ENCODE measurements around the gene MAML3. TPM values are rescaled to one million over a fixed set of nuclear protein-coding genes. Genes with fewer than 3 reads are reported as not detected.

MAML3 gene
- total RNA-seq, 2 experiments from 2014 or later: 2.5 to 2.9 TPM

- Mint-ChIP-seq H3K36me3 (ENCODE audit: low read depth) (no peaks in the 10 kb centered on the region), H3K4me3 (no peak overlapping the region), H3K4me1 (ENCODE audit: low read depth) (no peaks in the 10 kb centered on the region), H3K27me3 (no peaks in the 10 kb centered on the region), H3K27ac (no peak overlapping the region), H3K9me3 (no peaks in the 10 kb centered on the region)
- no peak for ATAC-seq (ENCODE audit: poor library complexity)
- ChIA-PET POLR2A (no interaction called here), CTCF (no interaction called here)
- Histone ChIP-seq H3K9me3 (ENCODE audit: control insufficient read depth in 1 of 2, insufficient read depth in 1 of 2, low read length in 2 of 2) (no peaks in the 10 kb centered on the region), H3K36me3 (ENCODE audit: insufficient read depth, low read length) (no peaks in the 10 kb centered on the region), H3K4me1 (ENCODE audit: insufficient read depth, low read length) (no peaks in the 10 kb centered on the region), H3K27ac (ENCODE audit: low read depth in 1 of 2, low read length in 2 of 2) (no peak overlapping the region), H3K27me3 (ENCODE audit: control insufficient read depth in 1 of 2, insufficient read depth in 2 of 2, low read length in 2 of 2) (no peaks in the 10 kb centered on the region), H3K4me3 (ENCODE audit: low read length) (no peak overlapping the region)
- intact Hi-C loops (cut with DNase I, micrococcal nuclease): no loop called here
- no peak for TF ChIP-seq CTCF (IDR thresholded peaks at IDR 0.05)
- DNase-seq: no peak
Measured at GRCh38 chr4:139920486-139921002, 233.4 kb downstream of the MAML3 start.

- no peaks in the 10 kb centered on the region for H3K9me3 Mint-ChIP-seq
- H3K27me3 Mint-ChIP-seq: no peaks in the 10 kb centered on the region
- H3K4me3 ChIP-seq (ENCODE audit: low read length): no peak overlapping the region
- no peak overlapping the region for H3K27ac Mint-ChIP-seq
- H3K9me3 ChIP-seq (ENCODE audit: control insufficient read depth in 1 of 2, insufficient read depth in 1 of 2, low read length in 2 of 2): no peaks in the 10 kb centered on the region
- no peak for TF ChIP-seq CTCF (IDR thresholded peaks at IDR 0.05)
- no peaks in the 10 kb centered on the region for H3K4me1 ChIP-seq (ENCODE audit: insufficient read depth, low read length)
- H3K36me3 ChIP-seq (ENCODE audit: insufficient read depth, low read length): no peaks in the 10 kb centered on the region
- no peak for ATAC-seq (ENCODE audit: poor library complexity)
- H3K27ac ChIP-seq (ENCODE audit: low read depth in 1 of 2, low read length in 2 of 2): no peak overlapping the region
- H3K4me3 Mint-ChIP-seq: no peak overlapping the region
- H3K27me3 ChIP-seq (ENCODE audit: control insufficient read depth in 1 of 2, insufficient read depth in 2 of 2, low read length in 2 of 2): no peaks in the 10 kb centered on the region
- ChIA-PET CTCF (no interaction called here), POLR2A (no interaction called here)
- no peak for DNase-seq
- H3K4me1 Mint-ChIP-seq (ENCODE audit: low read depth): no peaks in the 10 kb centered on the region
- H3K36me3 Mint-ChIP-seq (ENCODE audit: low read depth): no peaks in the 10 kb centered on the region
- intact Hi-C loops (cut with DNase I, micrococcal nuclease): no loop called here
Measured at GRCh38 chr4:139919521-139919920, 234.5 kb downstream of the MAML3 start.

GRCh38 chr4:139919004-139919403 is 235.0 kb downstream of the MAML3 start:
- ChIA-PET POLR2A (no interaction called here), CTCF (no interaction called here)
- Mint-ChIP-seq H3K27ac (no peak overlapping the region), H3K4me3 (no peak overlapping the region), H3K36me3 (ENCODE audit: low read depth) (no peaks in the 10 kb centered on the region), H3K4me1 (ENCODE audit: low read depth) (no peaks in the 10 kb centered on the region), H3K9me3 (no peaks in the 10 kb centered on the region), H3K27me3 (no peaks in the 10 kb centered on the region)
- Histone ChIP-seq H3K27ac (ENCODE audit: low read depth in 1 of 2, low read length in 2 of 2) (no peak overlapping the region), H3K36me3 (ENCODE audit: insufficient read depth, low read length) (no peaks in the 10 kb centered on the region), H3K4me3 (ENCODE audit: low read length) (no peak overlapping the region), H3K9me3 (ENCODE audit: control insufficient read depth in 1 of 2, insufficient read depth in 1 of 2, low read length in 2 of 2) (no peaks in the 10 kb centered on the region), H3K27me3 (ENCODE audit: control insufficient read depth in 1 of 2, insufficient read depth in 2 of 2, low read length in 2 of 2) (no peaks in the 10 kb centered on the region), H3K4me1 (ENCODE audit: insufficient read depth, low read length) (no peaks in the 10 kb centered on the region)
- no peak for DNase-seq
- ATAC-seq (ENCODE audit: poor library complexity): no peak
- TF ChIP-seq CTCF (IDR thresholded peaks at IDR 0.05): no peak
- intact Hi-C loops (cut with DNase I, micrococcal nuclease): no loop called here

All from CD4-positive, alpha-beta T cell (primary cell).